Tibial nerve (tissue), 4 donors: ENCODE data around the gene CDC6. TPM values are rescaled to one million over a fixed set of nuclear protein-coding genes. Genes with fewer than 3 reads are reported as not detected.

Experiments
- DNase-seq, 2 donors: peaks; one replicate each; pipeline ENCODE4 v3.0.0-alpha.2; 2019; ENCODE audit warnings: low spot score in 2 of 2
- H3K27ac ChIP-seq, 4 donors: fragments of 200-600 bp; sonication (generic) in 3 of 4; one replicate each; pipeline ENCODE4 v1.5.1; 2017 to 2019; ENCODE audit warnings: mild to moderate bottlenecking in 1 of 4
- H3K27me3 ChIP-seq, 2 donors: fragments of 200-600 bp; sonication (generic) in 1 of 2; one replicate each; pipeline versions ENCODE4 v1.5.1 to v1.6.0; 2017 to 2019
- H3K36me3 ChIP-seq, 3 donors: fragments of 200-600 bp; sonication (generic); one replicate each; pipeline ENCODE4 v1.5.1; 2018 to 2019
- H3K4me1 ChIP-seq, 4 donors: fragments of 200-600 bp; sonication (generic) in 3 of 4; one replicate each; pipeline ENCODE4 v1.5.1; 2017 to 2019
- H3K4me3 ChIP-seq, 4 donors: fragments of 200-600 bp; sonication (generic) in 3 of 4; one replicate each; pipeline ENCODE4 v1.5.1; 2017 to 2019; ENCODE audit warnings: mild to moderate bottlenecking in 1 of 4, moderate library complexity in 1 of 4
- H3K9me3 ChIP-seq, 4 donors: fragments of 200-600 bp; sonication (generic) in 3 of 4; one replicate each; pipeline ENCODE4 v1.5.1; 2017 to 2019
- CTCF ChIP-seq, 5 experiments: fragments of 200-600 bp in 3 of 5; fragments of 450-650 bp in 2 of 5; sonication (generic) in 3 of 5; IDR thresholded peaks; one replicate each; pipeline ENCODE4 v1.5.1; 2016 to 2019; ENCODE audit warnings: antibody characterized with exemption in 5 of 5, mild to moderate bottlenecking in 3 of 5, moderate library complexity in 2 of 5
- EP300 ChIP-seq, 2 donors: sonication (generic); formaldehyde crosslinking; IDR thresholded peaks; one replicate each; pipeline ENCODE4 v1.6.1; 2017; ENCODE audit warnings: antibody characterized with exemption in 2 of 2, mild to moderate bottlenecking in 1 of 2
- POLR2A ChIP-seq, 2 donors: fragments of 450-650 bp; IDR thresholded peaks; one replicate each; pipeline ENCODE4 v1.6.1; 2017; ENCODE audit warnings: antibody characterized with exemption in 2 of 2, mild to moderate bottlenecking in 2 of 2, moderate library complexity in 2 of 2
- WGBS, 2 donors: methylation state at CpG; one replicate each; pipeline ENCODE4 v1.1.5; 2018; 5-methylcytosine and 5-hydroxymethylcytosine counted together
- total RNA-seq, 4 donors: library from RNA; depleted of rRNA; stranded (reverse); fragments of >200 nt; gene quantifications; one replicate each; pipeline ENCODE4 v1.1.0, GENCODE V29; 2016

CDC6 gene
- total RNA-seq, 4 donors from 2014 or later = 0.20 to 1.8 (median 0.43) TPM

GRCh38 chr17:40322358-40323315, 35.0 kb downstream of the CDC6 start:
- H3K36me3 ChIP-seq = no peaks in the 10 kb centered on the region
- peak overlapping the region; percentile 55 to 99 (median 90) for H3K27ac ChIP-seq
- 13 to 19% methylated on average over 18 to 19 of the region's 19 CpGs for WGBS, 2 donors
- no peaks in the 10 kb centered on the region for H3K9me3 ChIP-seq
- peak overlapping the region in 3 of 4 donors; percentile 33 to 99 (median 51) for H3K4me3 ChIP-seq
- H3K4me1 ChIP-seq = peaks cover 2 to 94% (median 90%) of the 10 kb centered on the region in 4 donors
- peak in 1 of 2 donors; percentile 75 for DNase-seq
- H3K27me3 ChIP-seq = no peaks in the 10 kb centered on the region
- peak in 1 of 2 donors; percentile 81 for TF ChIP-seq EP300 (IDR thresholded peaks at IDR 0.05)
- no peak for TF ChIP-seq CTCF (IDR thresholded peaks at IDR 0.05)

GRCh38 chr17:40323391-40324381, 36.0 kb downstream of the CDC6 start:
- Histone ChIP-seq H3K27me3 (no peaks in the 10 kb centered on the region), H3K4me3 (peak overlapping the region in 2 of 4 donors; percentile 51 to 99), H3K9me3 (no peaks in the 10 kb centered on the region), H3K36me3 (no peaks in the 10 kb centered on the region), H3K27ac (peak overlapping the region; percentile 55 to 99 (median 90)), H3K4me1 (peaks cover 3 to 100% (median 95%) of the 10 kb centered on the region in 4 donors)
- peak in 1 of 2 donors; percentile 71 for DNase-seq
- no peak for TF ChIP-seq EP300 (IDR thresholded peaks at IDR 0.05)
- WGBS, 2 donors = 24 to 25% methylated on average over 9 of the region's 10 CpGs

- Histone ChIP-seq H3K27me3 (no peaks in the 10 kb centered on the region), H3K36me3 (no peaks in the 10 kb centered on the region), H3K27ac (peak overlapping the region in 3 of 4 donors; percentile 86 to 99 (median 90)), H3K4me1 (peaks cover 5 to 100% (median 93%) of the 10 kb centered on the region in 4 donors), H3K9me3 (no peaks in the 10 kb centered on the region), H3K4me3 (no peak overlapping the region)
- TF ChIP-seq CTCF (IDR thresholded peaks at IDR 0.05) (no peak), EP300 (IDR thresholded peaks at IDR 0.05) (no peak), POLR2A (IDR thresholded peaks at IDR 0.05) (no peak)
- WGBS, 2 donors = 73 to 77% methylated on average over 13 of the region's 13 CpGs
- no peak for DNase-seq
Measured at GRCh38 chr17:40325156-40326013, 37.7 kb downstream of the CDC6 start.

- Histone ChIP-seq H3K4me1 (peaks cover 6 to 100% (median 93%) of the 10 kb centered on the region in 4 donors), H3K9me3 (no peaks in the 10 kb centered on the region), H3K36me3 (no peaks in the 10 kb centered on the region), H3K4me3 (no peak overlapping the region), H3K27me3 (no peaks in the 10 kb centered on the region), H3K27ac (peak overlapping the region; percentile 53 to 99 (median 88))
- DNase-seq = no peak
- TF ChIP-seq EP300 (IDR thresholded peaks at IDR 0.05) (no peak), CTCF (IDR thresholded peaks at IDR 0.05) (no peak), POLR2A (IDR thresholded peaks at IDR 0.05) (no peak)
- WGBS, 2 donors = 47 to 58% methylated on average over 15 of the region's 17 CpGs
Measured at GRCh38 chr17:40326014-40326831, 38.5 kb downstream of the CDC6 start.
